ENCODE results near the gene KDELR1. TPM values are rescaled to one million over a fixed set of nuclear protein-coding genes. Genes with fewer than 3 reads are reported as not detected.

Gene KDELR1
- total and polyA plus RNA-seq, 9 of the 15 experiments (the other 6 are each of a cell fraction or from before 2014, with no cell fraction given), result 6.1 to 165 (median 58.5) TPM

DNA sequence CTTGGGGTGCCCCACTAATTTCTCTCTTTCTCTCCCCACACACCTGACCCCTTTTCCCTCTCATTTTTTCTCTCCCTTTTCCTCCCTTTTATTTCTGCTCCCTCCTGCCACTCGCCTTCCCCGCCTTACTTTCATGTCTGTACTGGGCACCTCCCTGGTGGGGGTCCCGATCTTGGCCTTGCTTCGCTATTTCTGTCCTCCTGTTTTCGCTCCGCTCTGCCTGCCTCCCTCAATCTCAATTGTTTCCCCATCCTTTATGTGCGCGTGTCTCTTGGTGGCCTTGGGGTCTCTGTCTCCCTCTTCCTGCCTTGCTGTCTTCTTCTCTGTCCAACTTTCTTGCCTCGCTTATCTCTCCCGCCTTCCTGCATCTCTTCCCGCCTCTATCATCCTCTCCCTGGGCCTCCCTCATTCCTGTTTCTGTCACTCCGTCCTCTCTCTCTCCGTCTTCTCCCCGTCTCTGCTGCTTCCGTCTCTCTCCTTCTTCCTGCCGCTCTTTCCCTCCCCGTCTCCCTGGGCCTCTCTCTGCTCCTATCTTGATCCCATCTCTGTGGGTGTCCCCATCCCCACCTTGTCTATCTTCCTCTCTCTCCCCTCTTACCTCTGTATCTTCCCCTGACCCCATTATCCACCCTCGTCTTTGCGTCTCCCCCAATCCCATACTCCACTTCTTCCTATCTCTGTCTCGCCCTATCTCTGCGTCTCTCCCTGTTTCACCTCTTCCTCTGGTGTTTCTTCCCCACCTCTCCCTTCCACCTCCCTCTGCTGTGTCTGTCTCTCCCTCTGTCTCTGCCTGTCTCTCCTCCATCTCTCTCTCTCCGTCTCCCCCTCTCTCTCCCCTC lies 6.1 kb upstream of the KDELR1 start (continued):
- TF ChIP-seq, protein P1, sequence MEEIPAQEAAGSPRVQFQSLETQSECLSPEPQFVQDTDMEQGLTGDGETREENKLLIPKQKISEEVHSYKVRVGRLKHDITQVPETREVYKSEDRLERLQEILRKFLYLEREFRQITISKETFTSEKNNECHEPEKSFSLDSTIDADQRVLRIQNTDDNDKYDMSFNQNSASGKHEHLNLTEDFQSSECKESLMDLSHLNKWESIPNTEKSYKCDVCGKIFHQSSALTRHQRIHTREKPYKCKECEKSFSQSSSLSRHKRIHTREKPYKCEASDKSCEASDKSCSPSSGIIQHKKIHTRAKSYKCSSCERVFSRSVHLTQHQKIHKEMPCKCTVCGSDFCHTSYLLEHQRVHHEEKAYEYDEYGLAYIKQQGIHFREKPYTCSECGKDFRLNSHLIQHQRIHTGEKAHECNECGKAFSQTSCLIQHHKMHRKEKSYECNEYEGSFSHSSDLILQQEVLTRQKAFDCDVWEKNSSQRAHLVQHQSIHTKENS (CRISPR knock-in tag; IDR thresholded peaks at IDR 0.05), result no peak
- TF ChIP-seq SREBF1 (IDR thresholded peaks at IDR 0.05; ENCODE audit: borderline replicate concordance, low read depth, low read length), result no peak
- no peak for TF ChIP-seq CBFA2T2 (conservative IDR thresholded peaks at IDR 0.05)
- TF ChIP-seq PCBP2 (IDR thresholded peaks at IDR 0.05; ENCODE audit: low read depth, low read length, poor library complexity, severe bottlenecking), result no peak
- TF ChIP-seq ZSCAN29 (IDR thresholded peaks at IDR 0.05), result no peak; the same call in 1 of the 2 replicates
- TF ChIP-seq ZNF512 (tag; IDR thresholded peaks at IDR 0.05), result peak; percentile 75
- TF ChIP-seq SAP30 (IDR thresholded peaks at IDR 0.05; ENCODE audit: borderline replicate concordance, insufficient read depth, low read depth, low read length, poor library complexity, severe bottlenecking), result no peak
- TF ChIP-seq, protein P2, sequence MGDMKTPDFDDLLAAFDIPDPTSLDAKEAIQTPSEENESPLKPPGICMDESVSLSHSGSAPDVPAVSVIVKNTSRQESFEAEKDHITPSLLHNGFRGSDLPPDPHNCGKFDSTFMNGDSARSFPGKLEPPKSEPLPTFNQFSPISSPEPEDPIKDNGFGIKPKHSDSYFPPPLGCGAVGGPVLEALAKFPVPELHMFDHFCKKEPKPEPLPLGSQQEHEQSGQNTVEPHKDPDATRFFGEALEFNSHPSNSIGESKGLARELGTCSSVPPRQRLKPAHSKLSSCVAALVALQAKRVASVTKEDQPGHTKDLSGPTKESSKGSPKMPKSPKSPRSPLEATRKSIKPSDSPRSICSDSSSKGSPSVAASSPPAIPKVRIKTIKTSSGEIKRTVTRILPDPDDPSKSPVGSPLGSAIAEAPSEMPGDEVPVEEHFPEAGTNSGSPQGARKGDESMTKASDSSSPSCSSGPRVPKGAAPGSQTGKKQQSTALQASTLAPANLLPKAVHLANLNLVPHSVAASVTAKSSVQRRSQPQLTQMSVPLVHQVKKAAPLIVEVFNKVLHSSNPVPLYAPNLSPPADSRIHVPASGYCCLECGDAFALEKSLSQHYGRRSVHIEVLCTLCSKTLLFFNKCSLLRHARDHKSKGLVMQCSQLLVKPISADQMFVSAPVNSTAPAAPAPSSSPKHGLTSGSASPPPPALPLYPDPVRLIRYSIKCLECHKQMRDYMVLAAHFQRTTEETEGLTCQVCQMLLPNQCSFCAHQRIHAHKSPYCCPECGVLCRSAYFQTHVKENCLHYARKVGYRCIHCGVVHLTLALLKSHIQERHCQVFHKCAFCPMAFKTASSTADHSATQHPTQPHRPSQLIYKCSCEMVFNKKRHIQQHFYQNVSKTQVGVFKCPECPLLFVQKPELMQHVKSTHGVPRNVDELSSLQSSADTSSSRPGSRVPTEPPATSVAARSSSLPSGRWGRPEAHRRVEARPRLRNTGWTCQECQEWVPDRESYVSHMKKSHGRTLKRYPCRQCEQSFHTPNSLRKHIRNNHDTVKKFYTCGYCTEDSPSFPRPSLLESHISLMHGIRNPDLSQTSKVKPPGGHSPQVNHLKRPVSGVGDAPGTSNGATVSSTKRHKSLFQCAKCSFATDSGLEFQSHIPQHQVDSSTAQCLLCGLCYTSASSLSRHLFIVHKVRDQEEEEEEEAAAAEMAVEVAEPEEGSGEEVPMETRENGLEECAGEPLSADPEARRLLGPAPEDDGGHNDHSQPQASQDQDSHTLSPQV (IDR thresholded peaks at IDR 0.05), result no peak
- TF ChIP-seq, protein P3, sequence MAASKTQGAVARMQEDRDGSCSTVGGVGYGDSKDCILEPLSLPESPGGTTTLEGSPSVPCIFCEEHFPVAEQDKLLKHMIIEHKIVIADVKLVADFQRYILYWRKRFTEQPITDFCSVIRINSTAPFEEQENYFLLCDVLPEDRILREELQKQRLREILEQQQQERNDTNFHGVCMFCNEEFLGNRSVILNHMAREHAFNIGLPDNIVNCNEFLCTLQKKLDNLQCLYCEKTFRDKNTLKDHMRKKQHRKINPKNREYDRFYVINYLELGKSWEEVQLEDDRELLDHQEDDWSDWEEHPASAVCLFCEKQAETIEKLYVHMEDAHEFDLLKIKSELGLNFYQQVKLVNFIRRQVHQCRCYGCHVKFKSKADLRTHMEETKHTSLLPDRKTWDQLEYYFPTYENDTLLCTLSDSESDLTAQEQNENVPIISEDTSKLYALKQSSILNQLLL (CRISPR knock-in tag; IDR thresholded peaks at IDR 0.05; ENCODE audit: borderline replicate concordance), result no peak
- TF ChIP-seq CBX8 (IDR thresholded peaks at IDR 0.05; ENCODE audit: borderline replicate concordance, extremely low read depth, low read depth, low read length, poor library complexity, severe bottlenecking), result no peak
- TF ChIP-seq ZBTB17 (CRISPR knock-in tag; IDR thresholded peaks at IDR 0.05), result no peak
- TF ChIP-seq CAMTA2 (CRISPR knock-in tag; conservative IDR thresholded peaks at IDR 0.05), result no peak
- TF ChIP-seq NFATC3 (IDR thresholded peaks at IDR 0.05), result no peak
- no peak for TF ChIP-seq ZNF79 (CRISPR knock-in tag; IDR thresholded peaks at IDR 0.05; ENCODE audit: low read depth)
- no peak for TF ChIP-seq ZNF589 (CRISPR knock-in tag; IDR thresholded peaks at IDR 0.05; ENCODE audit: low read depth)
- TF ChIP-seq GABPA (tag; conservative IDR thresholded peaks at IDR 0.05; ENCODE audit: low read depth), result no peak
- TF ChIP-seq BRCA1 (IDR thresholded peaks at IDR 0.05), result no peak
- TF ChIP-seq BRCA1 (CRISPR knock-in tag; IDR thresholded peaks at IDR 0.05), result no peak

All from K562 (cell line).